Left kidney (tissue), 2 donors: ENCODE measurements around the gene LRRC36. TPM values are rescaled to one million over a fixed set of nuclear protein-coding genes. Genes with fewer than 3 reads are reported as not detected.

ENCODE experiments used
- DNase-seq: peaks from one replicate; pipeline ENCODE4 v3.0.0-alpha.2; 2013
- polyA plus RNA-seq: library from polyadenylated mRNA; unstranded; fragments of 120-200 nt; gene quantifications from one replicate; pipeline ENCODE4 v1.2.1, GENCODE V29; 2013; ENCODE audit not compliant: insufficient read length

Gene LRRC36
- polyA plus RNA-seq, 1 donor, result 8.7 TPM

- no peak for DNase-seq
These were observed 35.2 kb upstream of the LRRC36 start for GRCh38 chr16:67291461-67291860.

- DNase-seq, result no peak
These were observed 32.4 kb upstream of the LRRC36 start for GRCh38 chr16:67294171-67294757.

- DNase-seq, result no peak
These were observed 31.7 kb upstream of the LRRC36 start for GRCh38 chr16:67294938-67295361.

GRCh38 chr16:67296420-67296819 lies 30.2 kb upstream of the LRRC36 start:
- no peak for DNase-seq

GRCh38 chr16:67298277-67298676 lies 28.3 kb upstream of the LRRC36 start:
- no peak for DNase-seq

- no peak for DNase-seq
These were observed 27.3 kb upstream of the LRRC36 start for GRCh38 chr16:67299269-67299668.

GRCh38 chr16:67301080-67301782 lies 25.4 kb upstream of the LRRC36 start:
- DNase-seq, result no peak

GRCh38 chr16:67302076-67302475 lies 24.5 kb upstream of the LRRC36 start:
- no peak for DNase-seq

- DNase-seq, result no peak
These were observed 23.6 kb upstream of the LRRC36 start for GRCh38 chr16:67302970-67303369.

- DNase-seq, result no peak
These were observed 22.6 kb upstream of the LRRC36 start for GRCh38 chr16:67304020-67304419.

- DNase-seq, result no peak
These were observed 21.2 kb upstream of the LRRC36 start for GRCh38 chr16:67305216-67306071.

GRCh38 chr16:67310561-67310960 lies 16.1 kb upstream of the LRRC36 start:
- no peak for DNase-seq

- peak; percentile 40 for DNase-seq
These were observed 14.8 kb upstream of the LRRC36 start for GRCh38 chr16:67311607-67312488.

GRCh38 chr16:67312719-67313118 lies 13.9 kb upstream of the LRRC36 start:
- no peak for DNase-seq

GRCh38 chr16:67317853-67318252 lies 8.8 kb upstream of the LRRC36 start:
- no peak for DNase-seq

GRCh38 chr16:67326115-67326471 lies 522 bp upstream of the LRRC36 start:
- no peak for DNase-seq

GRCh38 chr16:67327743-67328142 lies 1.1 kb downstream of the LRRC36 start:
- no peak for DNase-seq

GRCh38 chr16:67329901-67330300 lies 3.3 kb downstream of the LRRC36 start:
- DNase-seq, result no peak

GRCh38 chr16:67333315-67333714 lies 6.7 kb downstream of the LRRC36 start:
- DNase-seq, result no peak

GRCh38 chr16:67336116-67336515 lies 9.5 kb downstream of the LRRC36 start:
- no peak for DNase-seq

- no peak for DNase-seq
These were observed 10.0 kb downstream of the LRRC36 start for GRCh38 chr16:67336648-67337047.

- no peak for DNase-seq
These were observed 12.8 kb downstream of the LRRC36 start for GRCh38 chr16:67339453-67339852.
